Measurements from ENCODE around the gene DNHD1.

DNHD1 gene

GRCh38 chr11:6566704-6567370 lies 69.8 kb downstream of the DNHD1 start:
- no peak for DNase-seq

DNA sequence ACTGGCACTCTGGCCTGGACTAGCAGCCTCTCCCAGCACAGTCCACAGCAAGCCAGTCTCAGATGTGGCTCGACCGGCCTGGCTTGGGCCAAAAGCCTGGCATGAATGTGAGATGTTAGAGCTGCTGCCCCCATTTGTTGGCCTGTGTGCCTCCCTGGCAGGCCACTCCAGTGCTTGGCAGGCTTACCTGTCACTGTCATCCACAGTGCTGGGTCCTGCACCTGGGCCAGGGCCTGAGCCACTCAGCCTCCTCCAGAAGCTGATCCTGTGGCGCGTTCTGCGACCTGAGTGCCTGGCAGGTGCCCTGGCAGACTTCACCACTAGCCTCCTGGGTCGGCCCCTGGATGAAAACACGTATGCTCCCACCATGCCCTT lies 70.3 kb downstream of the DNHD1 start:
- no peak for DNase-seq

DNA sequence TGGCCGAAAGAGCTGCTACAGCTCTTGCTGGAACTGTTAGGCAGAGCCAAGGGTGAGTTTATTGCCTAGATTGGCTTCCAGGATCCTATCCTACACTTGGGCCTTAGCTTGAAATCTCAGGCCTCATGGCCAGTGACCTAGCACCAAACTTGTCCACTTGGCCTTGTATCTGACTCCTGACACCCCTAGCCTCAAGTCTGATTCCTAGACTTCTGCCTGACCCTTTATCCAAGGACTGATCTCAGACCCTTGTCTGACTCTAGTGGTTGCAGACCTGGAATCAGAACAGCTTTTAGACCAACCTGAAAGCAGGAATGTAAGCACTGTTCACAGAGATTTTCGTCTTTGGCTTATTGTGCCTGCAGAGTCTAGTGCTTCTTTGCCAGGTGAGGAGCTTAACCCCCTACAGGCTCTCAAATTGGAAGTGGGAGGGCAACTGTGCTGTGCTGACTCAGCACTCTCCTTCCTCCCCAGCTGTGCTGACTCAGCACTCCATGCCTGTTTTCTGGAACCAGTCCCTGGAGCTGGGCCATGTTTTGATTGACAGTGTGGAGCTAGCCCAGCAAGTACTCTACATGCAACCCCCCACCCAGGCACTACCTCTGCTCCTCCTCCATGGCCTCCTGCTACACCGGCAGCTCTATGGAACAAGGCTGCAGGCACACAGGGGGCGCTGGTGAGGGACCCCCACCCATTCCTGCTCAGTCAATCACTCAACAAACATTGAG lies 71.3 kb downstream of the DNHD1 start:
- DNase-seq = peak; percentile 78

DNA sequence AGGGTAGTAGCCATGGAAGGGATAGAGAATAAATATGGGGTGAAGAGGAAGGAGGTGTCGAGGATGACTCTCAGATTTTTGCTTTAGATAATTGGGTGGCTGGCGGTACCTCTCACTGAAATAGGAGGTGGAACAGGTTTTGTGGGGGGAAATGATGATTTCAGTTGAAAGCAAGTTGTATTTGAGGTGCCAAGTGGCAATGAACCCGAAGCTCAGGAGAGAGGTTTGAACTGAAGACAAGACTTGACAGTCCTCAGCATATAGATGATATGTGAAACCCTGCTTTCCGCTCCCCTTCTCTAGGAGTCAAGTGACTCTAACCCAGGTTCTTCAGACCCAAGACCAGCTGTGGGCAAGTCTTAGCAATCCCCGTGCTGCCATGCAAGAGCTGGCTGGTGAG lies 72.6 kb downstream of the DNHD1 start:
- DNase-seq = no peak

GRCh38 chr11:6570691-6571427 lies 73.8 kb downstream of the DNHD1 start:
- no peak for DNase-seq

- no peak for DNase-seq
Measured at GRCh38 chr11:6571434-6572008, 74.4 kb downstream of the DNHD1 start.

DNA sequence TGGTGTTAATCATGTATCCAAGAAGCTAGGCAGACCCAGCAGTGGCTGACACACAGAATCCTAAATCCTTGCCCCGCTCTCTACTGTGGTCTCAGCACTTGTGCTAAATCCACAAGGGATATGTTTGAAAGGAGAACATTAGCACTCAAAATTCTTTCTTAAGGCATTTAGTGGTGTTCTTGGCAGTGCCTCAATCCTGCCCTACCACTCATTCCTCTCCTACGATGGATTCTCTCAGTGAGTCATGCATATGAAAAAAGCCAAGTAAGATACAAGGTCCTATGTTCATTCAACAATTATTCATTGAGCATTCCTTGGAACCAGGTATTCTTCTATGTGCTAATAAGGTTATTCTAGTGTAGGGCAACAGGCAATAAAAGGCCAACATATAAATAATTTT lies 75.1 kb downstream of the DNHD1 start:
- no peak for DNase-seq

DNA sequence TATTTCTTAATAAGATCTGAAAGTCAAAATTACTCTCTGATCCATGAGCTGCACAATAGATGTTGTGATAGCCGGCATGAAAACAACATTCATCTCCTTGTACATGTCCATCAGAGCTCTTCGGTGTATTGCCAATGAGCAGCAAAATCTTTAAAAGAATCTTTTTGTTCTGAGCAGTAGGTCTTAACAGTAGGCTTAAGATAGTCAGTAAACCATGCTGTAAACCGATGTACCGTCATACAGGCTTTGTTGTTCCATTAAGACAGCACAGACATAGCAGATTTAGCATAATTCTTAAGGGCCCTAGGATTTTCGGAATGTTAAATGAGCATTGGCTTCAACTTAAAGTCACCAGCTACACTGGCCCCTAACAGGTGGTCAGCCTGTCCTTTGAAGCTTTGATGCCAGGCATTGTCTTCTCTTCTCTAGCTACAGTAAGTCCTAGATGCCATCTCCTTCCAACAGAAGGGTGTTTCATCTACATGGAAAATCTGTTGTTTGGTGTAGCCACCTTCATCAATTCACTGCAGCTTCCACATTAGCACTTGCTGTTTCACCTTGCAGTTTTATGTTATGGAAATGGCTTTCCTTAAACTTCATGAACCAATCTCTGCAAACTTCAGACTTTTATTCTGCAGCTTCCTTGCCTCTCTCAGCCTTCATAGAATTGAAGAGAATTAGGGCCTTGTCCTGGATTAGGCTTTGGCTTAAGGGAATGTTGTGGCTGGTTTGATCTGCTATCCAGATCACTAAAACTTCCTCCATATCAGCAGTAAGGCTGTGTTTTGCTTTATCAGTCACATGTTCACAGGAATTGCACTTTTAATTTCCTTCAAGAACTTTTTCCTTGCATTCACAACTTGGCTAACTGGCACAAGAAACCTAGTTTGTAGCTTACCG lies 78.0 kb downstream of the DNHD1 start:
- DNase-seq = no peak

GRCh38 chr11:6576471-6577373 lies 79.6 kb downstream of the DNHD1 start:
- DNase-seq = peak; percentile 61

DNA sequence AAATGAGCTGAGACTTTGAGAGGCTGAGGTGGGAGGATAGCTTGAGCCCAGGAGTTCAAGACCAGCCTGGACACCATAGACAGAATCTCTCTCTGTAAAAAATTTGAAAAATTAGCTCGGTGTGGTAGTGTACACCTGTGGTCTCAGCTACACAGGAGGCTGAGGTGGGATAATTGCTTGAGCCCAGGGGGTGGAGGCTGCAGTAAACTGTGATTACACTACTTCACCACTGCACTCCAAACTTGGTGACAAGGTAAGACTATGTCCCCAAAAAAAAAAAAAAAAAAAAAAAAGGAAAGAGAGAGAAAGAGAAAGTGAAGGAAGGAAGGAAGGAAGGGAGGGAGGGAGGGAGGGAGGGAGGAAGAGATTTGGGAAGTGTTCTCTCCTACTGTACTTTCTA lies 81.1 kb downstream of the DNHD1 start:
- no peak for DNase-seq

DNA sequence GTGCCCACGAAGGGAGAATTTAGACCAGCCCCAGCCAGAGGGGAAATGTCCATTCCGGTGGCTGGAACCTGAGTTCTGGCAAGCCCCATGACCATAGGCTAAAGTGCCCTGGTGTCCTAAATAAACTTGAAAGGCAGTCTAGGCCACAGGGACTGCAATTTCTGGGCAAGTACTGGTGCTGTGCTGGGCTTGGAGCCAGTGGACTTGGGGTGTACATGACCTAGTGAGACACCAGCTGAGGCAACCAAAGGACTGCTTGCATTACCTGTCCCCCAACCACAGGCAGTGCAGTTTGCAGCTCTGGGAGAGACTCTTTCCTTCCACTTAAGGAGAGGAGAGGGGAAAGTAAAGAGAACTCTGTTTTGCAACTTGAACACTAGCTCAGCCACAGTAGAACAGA lies 82.6 kb downstream of the DNHD1 start:
- no peak for DNase-seq

GRCh38 chr11:6583584-6583983 lies 86.5 kb downstream of the DNHD1 start:
- no peak for DNase-seq

GRCh38 chr11:6584528-6584927 lies 87.4 kb downstream of the DNHD1 start:
- DNase-seq = no peak

DNA sequence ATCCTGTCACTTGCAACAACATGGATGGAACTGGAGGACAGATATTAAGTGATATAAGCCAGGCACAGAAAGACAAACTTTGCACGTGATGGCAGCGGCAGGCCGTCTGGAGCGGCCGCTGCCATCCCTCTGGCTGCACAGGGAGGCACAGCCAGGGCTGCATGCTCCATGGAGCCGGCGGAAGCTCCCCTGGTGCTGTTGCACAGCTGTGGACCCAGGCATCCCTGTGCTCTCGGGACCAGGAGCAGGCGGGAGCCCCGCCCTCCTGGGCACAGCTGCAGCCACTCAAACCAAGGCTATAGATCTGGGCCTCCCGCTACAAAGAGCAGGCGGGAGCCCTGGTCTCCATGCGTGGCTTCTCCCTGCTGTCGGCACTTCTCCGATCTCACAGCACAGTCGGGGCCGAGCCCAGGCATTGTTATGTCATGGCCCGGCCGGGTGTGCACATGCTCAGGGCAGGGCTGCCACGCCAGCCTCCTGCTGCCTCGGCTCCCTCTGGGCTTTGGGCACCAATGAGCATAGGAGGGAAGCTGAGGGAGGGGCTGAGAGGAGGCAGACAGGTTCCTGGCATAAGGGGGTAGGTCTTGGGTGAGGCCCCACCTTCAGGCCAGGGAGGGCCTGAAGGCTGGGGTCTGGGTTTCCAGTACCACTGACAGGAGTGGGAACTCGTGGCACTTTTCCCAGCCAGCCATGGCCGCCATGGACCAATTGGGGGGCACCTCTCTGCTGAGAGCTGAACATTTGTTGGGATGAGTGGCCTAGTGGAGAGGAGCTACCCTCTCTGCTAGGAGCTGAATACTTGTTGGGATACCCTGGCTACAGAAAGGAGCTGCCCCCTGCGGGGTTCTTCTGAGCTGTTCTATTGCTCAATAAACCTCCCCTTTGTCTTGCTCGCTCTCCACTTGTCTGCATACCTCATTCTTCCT lies 89.6 kb downstream of the DNHD1 start:
- DNase-seq = no peak

- no peak for DNase-seq
Measured at GRCh38 chr11:6587360-6587953, 90.4 kb downstream of the DNHD1 start.

GRCh38 chr11:6588018-6588417 lies 90.9 kb downstream of the DNHD1 start:
- no peak for DNase-seq

DNA sequence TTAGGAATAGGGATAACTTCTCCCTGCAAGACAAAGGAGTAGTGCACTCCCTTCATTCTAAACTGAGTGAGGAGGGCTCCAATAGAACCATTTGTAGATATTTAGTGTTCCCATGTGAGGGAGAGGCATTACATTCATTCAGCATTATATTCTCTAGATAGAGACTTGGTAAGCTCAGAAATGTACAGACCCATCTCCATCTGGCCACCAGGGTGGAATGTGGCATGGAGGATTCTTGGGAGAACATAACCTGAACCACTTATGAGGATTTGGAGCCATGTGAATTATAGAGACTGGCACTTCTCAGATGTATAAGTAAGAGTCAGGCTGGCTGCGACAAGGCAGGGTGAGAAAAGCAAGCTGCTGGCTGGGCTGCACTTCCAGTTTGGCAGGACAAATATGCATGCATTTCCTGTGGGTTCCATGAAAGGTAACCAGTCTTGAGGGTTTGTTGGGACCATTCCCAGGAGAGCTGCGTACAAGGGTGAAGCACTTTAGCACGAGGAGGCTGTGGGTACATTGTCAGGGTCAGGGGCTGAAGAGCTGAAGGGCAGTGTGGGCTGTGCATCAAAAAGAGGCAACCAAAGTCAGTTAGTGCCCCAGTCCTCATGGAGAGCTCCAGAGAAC lies 97.2 kb downstream of the DNHD1 start:
- DNase-seq = no peak

DNA sequence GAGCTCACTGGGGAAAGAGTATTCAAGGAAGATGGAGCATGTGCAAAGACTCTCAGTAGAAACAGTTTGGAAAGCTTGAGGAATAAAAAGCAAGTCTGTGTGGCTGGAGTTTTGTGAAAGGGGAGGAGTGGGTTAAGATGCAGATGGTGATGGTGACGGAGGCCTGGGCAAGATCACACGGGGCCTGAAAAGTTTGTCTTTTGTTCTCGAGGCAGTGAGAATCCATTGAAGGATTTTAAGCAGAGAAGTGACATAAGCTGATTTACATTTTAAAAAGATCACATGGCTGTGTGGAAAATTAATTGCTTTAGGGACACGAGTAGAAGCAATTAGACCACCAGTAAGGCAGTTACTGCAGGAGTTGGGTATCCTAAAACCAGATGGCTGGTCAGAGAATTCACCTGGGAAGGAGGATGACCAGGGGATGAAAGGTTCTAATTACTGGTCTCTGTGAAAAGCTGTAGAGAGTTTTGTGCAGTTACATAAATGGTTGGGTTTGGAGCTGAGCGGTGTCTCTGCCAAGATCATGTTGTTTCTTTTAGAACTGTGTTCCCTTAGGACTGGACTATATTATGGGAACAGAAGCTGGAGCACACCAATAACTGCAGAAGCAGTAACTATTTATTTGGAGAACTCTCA lies 99.3 kb downstream of the DNHD1 start:
- no peak for DNase-seq

- DNase-seq = no peak
Measured at GRCh38 chr11:6598555-6598954, 101.5 kb downstream of the DNHD1 start.
